HL-60/S4 (cell line): ENCODE data around the gene RPTOR.

Experiments
- in situ Hi-C: fragments of 300-500 bp; cut with MboI; formaldehyde crosslinking; loops from 2 replicates; pipeline ENCODE4 v1.14.3; 2022; ENCODE audit warnings: low sequenced_read_pairs

RPTOR gene

DNA sequence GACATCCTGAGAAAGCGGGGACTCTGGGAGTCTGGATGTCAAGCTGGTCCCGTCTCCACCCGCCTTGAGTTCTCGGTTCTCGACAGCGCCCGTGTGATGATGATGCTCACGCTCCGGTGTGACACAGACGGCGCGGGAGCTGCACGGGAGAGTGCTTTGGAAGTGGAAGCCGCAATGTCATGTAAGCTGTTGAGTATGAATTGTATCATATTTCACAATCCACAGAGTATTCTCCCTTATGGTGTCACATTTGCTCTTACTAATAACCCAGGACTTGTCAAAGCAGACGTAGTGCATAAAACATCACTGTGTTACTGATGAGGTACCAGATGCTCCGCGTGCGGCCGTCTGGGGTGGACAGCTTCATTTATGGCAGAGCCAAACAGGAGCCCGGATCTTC lies 229.5 kb downstream of the RPTOR start:
- in situ Hi-C loops: no loop called here

GRCh38 chr17:80774643-80775281 lies 230.1 kb downstream of the RPTOR start:
- in situ Hi-C loops: no loop called here

- in situ Hi-C loops: no loop called here
Observed at GRCh38 chr17:80775863-80776262, 231.2 kb downstream of the RPTOR start.

DNA sequence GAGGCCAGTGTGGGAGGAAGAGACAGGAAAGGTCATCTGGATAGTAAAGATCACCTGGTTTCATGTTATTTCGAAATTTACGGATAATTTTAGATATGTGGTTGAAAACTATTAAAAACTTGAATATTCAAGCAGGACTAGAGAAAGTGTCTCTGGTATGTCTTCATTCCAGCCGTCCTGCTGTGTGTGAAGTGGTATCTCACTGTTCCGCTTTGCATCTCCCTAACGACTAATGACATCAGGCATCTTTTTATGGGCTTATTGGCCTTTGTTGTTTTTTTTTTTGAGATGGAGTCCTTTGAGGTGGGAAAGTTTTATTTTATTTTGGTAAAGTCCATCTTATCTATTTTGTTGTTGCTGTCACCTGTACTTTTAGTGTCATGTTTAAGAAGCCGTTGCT lies 232.6 kb downstream of the RPTOR start:
- in situ Hi-C loops: no loop called here

- in situ Hi-C loops: no loop called here
Observed at GRCh38 chr17:80778716-80779115, 234.1 kb downstream of the RPTOR start.

DNA sequence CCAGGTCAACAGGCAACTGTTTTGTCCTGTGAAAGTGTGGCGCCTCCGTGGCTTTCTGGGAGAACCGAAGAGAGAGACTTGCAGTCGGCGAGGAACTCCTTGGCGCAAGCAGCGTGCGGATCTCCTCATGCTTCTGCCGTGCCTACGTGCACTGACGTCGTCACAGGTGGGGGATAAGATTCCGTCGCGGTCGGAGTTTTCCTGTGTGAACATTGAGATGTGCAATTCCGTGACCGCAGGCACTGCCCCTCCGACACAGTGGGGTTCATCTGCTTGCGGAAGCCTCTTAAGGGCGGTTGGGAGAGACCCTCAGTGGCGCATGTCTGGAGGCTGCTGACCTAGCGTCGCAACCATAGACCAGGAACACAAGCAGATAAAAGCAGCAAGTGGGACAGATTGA lies 234.7 kb downstream of the RPTOR start:
- in situ Hi-C loops: no loop called here

- in situ Hi-C loops: no loop called here
Observed at GRCh38 chr17:80779961-80780380, 235.3 kb downstream of the RPTOR start.

- in situ Hi-C loops: no loop called here
Observed at GRCh38 chr17:80780381-80781198, 236.0 kb downstream of the RPTOR start.

GRCh38 chr17:80781211-80781610 lies 236.6 kb downstream of the RPTOR start:
- in situ Hi-C loops: no loop called here

GRCh38 chr17:80781807-80782277 lies 237.2 kb downstream of the RPTOR start:
- in situ Hi-C loops: no loop called here

GRCh38 chr17:80782536-80783427 lies 238.1 kb downstream of the RPTOR start:
- in situ Hi-C loops: no loop called here

GRCh38 chr17:80783486-80783885 lies 238.8 kb downstream of the RPTOR start:
- in situ Hi-C loops: no loop called here

- in situ Hi-C loops: no loop called here
Observed at GRCh38 chr17:80783971-80784370, 239.3 kb downstream of the RPTOR start.

DNA sequence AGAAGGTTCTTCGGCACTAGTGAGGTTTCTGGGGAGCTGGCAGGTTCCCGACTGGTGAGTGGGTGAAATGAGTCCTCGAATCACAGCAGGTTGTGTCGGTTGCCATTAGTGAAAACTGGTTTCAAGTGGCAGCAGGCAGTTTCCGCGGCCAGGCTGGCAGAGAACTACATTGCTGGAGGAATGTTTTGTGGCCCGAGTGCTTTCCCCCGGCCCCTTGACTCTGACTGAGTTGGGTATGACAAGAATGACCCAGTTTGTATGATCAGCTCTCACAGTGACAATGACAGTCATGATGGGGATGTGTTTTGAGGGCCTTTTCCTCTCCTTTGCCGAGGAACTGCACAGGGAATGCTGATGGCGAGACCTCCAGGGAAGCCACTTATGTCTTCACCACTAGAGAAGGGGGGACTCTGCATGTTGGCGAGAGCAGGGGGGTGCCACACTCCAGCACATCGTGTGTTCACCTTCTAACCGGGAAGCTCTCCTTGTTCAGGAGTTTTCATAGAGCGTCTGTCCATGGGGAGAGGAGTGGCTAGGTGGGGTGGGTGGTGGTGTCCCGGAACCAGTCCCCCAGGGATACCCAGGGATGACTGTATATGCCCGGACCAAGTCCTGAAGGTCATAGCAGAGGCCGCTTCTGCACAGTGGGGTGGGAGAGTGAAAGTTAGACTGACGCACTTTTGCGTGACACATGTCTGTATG lies 241.0 kb downstream of the RPTOR start:
- in situ Hi-C loops: no loop called here

- in situ Hi-C loops: no loop called here
Observed at GRCh38 chr17:80786470-80786869, 241.8 kb downstream of the RPTOR start.

DNA sequence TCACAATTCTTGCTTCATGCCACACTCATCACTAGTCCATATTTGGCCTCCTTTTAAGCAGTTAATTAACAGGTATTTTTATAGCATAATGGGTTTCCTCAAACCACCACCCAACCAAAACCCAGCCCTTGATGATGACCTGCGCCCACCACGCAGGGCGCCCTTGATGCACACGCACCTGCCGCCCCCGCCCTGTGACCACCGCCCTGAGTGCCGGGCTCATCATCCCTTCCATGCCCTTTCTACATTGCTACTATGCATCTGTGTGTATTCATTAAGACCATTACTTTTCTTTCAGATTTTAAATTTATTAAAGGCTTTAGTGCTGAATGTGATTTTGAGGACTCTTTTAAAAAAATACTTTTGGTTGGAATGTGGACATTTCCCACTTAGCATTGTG lies 242.2 kb downstream of the RPTOR start:
- in situ Hi-C loops: no loop called here

GRCh38 chr17:80787881-80788280 lies 243.2 kb downstream of the RPTOR start:
- in situ Hi-C loops: no loop called here

DNA sequence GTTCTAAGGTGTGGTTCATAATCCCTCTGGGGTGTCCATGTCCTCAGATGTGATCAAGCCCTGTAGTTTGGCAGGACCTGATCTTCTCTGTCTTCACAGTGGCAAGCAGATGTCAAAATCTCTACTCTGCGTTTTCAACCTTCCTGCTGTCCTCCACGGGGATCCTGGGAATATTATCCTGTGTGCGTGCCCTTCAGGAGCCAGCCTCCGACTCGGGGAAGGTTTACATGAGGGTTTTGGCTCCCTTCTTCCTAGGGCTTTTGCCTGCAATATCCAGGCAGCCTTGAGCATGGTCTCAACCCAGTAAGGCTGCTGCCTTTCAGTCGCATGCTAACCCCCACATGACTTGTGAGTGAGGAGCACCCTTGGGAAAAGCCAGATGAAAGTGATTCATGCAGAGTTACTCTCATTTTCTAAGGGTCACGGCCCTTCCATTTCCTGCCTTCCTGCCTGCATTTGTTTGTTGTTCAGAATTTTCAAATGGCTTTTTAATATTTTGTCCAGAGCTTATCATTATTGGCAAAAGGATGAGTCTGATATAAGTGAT lies 244.8 kb downstream of the RPTOR start:
- in situ Hi-C loops: no loop called here

- in situ Hi-C loops: no loop called here
Observed at GRCh38 chr17:80790021-80790765, 245.6 kb downstream of the RPTOR start.
